Astrocyte of the spinal cord (primary cell): Measurements from ENCODE around the gene UAP1L1.

Experiments
- DNase-seq: peaks from one replicate; pipeline ENCODE4 v3.0.0; 2011; ENCODE audit warnings: low read depth, low spot score
- H3K4me3 ChIP-seq: 2 replicates; pipeline ENCODE4 v1.5.1; 2011; ENCODE audit warnings: low read depth, mild to moderate bottlenecking, low read length, moderate library complexity
- in situ Hi-C: cut with HindIII; loops from 2 replicates; pipeline ENCODE4 v1.10.0; 2017; ENCODE audit warnings: low sequenced_read_pairs
- TF ChIP-seq, protein P1 (sequence below): IDR thresholded peaks from 2 replicates; pipeline ENCODE4 v1.5.1; 2012; ENCODE audit warnings: low read depth, mild to moderate bottlenecking, low read length, inconsistent platforms

UAP1L1 gene

DNA sequence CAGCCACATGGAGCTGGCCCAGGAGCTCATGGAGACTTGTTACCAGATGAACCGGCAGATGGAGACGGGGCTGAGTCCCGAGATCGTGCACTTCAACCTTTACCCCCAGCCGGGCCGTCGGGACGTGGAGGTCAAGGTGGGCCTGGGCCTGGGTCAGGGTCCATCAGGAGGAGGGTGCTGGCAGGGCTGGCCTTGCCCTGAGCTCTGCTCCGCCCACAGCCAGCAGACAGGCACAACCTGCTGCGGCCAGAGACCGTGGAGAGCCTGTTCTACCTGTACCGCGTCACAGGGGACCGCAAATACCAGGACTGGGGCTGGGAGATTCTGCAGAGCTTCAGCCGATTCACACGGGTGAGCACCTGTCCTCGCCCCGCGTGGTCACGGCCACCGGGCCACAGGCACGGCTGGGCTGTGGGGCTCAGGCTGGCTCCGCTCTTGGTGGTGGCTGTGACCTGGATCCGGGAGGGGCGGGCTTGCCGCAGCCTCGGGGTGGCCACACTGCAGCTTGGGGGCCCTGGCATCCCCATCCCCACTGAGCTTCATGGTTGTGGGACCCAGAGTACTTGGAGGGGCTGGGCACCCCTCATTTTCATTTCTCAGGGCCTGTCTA lies 30.1 kb downstream of the UAP1L1 start:
- DNase-seq = no peak
- in situ Hi-C loops = no loop called here
- TF ChIP-seq, protein P1, sequence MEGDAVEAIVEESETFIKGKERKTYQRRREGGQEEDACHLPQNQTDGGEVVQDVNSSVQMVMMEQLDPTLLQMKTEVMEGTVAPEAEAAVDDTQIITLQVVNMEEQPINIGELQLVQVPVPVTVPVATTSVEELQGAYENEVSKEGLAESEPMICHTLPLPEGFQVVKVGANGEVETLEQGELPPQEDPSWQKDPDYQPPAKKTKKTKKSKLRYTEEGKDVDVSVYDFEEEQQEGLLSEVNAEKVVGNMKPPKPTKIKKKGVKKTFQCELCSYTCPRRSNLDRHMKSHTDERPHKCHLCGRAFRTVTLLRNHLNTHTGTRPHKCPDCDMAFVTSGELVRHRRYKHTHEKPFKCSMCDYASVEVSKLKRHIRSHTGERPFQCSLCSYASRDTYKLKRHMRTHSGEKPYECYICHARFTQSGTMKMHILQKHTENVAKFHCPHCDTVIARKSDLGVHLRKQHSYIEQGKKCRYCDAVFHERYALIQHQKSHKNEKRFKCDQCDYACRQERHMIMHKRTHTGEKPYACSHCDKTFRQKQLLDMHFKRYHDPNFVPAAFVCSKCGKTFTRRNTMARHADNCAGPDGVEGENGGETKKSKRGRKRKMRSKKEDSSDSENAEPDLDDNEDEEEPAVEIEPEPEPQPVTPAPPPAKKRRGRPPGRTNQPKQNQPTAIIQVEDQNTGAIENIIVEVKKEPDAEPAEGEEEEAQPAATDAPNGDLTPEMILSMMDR = no peak
- no peak overlapping the region for H3K4me3 ChIP-seq

GRCh38 chr9:137107982-137108381 lies 30.7 kb downstream of the UAP1L1 start:
- no peak overlapping the region for H3K4me3 ChIP-seq
- in situ Hi-C loops = no loop called here
- no peak for DNase-seq
- TF ChIP-seq, protein P1 = no peak

- in situ Hi-C loops = no loop called here
- no peak overlapping the region for H3K4me3 ChIP-seq
Observed at GRCh38 chr9:137108608-137109249, 31.4 kb downstream of the UAP1L1 start.

DNA sequence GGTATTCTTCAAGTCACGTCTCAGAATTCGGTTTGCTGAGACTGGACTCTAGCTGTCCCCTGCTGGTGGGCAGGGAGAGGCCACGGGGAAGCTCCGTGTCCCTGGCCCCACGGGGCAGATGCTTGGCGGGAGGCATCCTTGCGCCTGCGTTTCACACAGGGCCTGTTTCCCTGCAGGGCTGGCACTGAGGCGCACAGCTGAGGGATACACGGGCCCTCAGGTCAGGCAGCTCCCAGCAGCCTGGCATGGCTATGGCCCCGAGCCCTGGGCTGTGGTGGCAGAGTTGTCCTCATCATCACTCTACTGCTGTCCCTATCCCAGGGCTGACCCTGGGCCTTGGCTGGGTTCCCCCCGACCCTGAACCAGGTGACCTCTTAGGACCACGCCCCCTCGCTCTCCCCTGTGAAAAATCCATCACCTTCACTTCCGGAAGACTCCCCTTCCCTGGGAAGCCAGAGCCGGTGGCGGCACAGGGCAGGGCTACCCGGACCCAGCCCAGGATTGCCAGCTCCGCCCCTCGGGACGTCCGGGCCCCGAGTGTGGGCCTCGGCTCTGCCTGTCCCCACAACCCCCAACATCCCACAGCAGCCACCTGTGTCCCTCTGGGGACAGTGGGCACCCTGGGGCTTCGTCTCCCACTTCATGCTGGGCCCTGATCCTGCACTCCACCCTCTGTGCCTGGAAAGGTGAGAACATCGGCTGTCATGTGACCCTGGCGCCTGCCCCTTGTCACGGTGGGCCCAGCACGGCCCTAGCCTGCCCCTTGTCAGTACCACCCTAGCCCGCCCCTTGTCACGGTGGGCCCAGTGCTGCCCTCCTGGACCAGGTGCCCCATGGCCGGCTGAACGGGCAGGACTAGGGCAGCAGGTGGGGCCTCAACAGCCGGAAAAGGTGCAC lies 32.2 kb downstream of the UAP1L1 start:
- in situ Hi-C loops = no loop called here

More at GRCh38 chr9:137108608-137109249, 31.4 kb downstream of the UAP1L1 start:
- TF ChIP-seq, protein P1 = no peak
- no peak for DNase-seq

DNA sequence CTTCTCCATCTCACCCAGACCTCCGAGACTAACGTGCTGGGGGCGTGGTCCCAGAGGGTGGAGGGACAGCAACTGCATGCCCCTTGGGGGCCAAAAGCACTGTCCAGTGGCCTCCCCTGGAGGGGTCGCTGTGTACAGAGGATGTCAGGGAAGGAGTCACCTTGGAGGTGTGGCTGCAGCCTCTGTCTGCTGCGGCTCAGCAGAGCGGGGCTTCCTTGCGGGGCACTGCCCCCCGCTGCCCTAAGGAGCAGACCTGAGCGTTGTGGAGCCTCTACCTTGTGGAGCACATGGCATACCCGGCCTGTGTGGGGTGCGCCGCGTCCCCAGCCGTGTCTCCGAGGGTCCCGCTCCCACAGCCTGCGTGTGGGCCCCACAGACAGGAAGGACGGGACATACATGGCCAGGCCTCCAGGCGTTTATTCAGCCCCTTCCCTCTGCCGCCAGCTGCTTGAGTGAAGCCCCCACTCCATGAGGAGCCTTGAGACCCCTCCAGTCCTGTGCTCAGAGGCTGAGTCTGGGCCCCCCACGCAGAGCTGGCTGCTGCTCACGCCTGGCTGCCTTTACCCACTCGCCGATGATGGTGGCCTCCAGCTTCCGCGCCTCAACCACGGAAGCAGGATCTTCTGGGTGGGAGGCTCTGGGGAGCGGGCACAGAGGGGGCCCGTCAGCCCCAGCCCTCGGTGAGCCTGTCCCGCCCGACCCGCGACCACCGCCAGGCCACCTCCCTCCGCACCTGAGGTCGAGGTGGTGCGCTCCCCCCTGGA lies 33.0 kb downstream of the UAP1L1 start:
- TF ChIP-seq, protein P1 = no peak
- no peak for DNase-seq
- in situ Hi-C loops = no loop called here
- H3K4me3 ChIP-seq = no peak overlapping the region

More for the DNA sequence above, 32.2 kb downstream of the UAP1L1 start:
- TF ChIP-seq, protein P1 = no peak
- DNase-seq = no peak
- H3K4me3 ChIP-seq = no peak overlapping the region
